HG02678 (cell line): ENCODE data around the gene HOXA10.

ENCODE experiments used
- ATAC-seq: cut with Tn5 transposase; IDR thresholded peaks from one replicate; pipeline ENCODE4 v1.9.1; 2021; ENCODE audit warnings: mild to moderate bottlenecking, moderate library complexity; ENCODE audit not compliant: unreplicated experiment

HOXA10 gene

GRCh38 chr7:27180431-27181420 lies 6.6 kb upstream of the HOXA10 start:
- ATAC-seq = no peak

DNA sequence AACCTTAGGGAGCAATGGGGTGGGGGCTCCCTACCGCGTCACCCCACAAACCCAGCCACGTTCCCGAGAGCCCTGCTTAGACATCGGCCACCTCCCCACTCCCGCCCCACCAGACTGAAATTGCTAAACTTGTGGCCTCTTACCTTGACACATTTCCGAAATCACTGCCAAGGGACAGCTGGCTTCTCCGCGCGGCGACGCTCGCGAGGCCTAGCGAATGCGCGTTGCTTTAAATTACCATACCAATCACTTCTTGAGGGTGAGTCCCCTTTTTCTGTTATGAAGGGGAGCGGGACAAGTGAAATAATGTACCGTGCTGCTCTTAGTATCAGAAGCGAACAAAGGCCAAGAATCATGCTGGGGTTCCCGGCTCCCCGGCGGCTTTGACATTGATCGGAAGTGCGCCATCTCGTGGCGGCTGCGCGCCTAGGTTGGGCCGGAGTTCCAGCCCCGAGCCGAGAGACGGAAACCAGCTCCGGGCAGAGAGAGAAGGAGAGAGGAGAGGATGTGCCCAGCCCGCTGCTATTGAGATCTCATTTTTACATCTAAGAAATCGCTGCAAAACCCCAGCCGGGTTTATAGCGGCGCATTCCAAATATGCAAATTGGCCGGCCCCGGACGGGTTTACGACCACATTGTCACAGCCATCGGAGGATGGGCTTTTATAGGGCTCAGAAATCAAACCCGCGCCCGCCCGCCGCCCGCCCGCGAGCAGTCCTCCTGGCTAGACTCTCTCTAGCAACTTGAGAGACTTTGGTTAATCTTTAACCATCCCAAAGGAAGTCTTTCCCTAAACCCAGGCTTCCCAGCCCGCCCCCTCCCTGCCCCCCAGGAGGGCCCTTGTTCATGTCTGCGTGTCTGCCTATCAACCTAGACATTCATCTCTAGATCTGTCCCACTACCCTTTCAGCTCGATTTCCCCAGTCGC lies 5.6 kb upstream of the HOXA10 start:
- ATAC-seq = no peak

DNA sequence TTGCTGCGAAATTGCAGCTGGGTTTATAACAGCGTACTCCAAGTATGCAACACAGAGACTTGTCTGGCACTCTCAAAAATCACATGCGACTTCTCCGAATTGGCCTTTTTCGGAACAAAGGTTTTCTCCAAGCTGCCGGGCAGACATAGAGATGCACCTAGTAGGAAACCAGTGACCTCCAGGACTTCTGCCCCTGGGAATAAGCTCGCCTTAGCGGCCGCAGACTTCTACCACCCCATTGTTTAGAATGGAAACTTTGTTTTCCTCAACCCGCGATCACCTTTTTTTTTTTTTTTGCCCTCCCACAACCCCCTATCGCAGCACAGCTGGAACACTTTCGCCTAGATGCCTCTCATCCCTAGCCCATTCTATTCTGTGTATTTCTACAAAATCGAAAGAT lies 4.9 kb upstream of the HOXA10 start:
- no peak for ATAC-seq

- no peak for ATAC-seq
Observed at GRCh38 chr7:27178366-27178765, 4.2 kb upstream of the HOXA10 start.

GRCh38 chr7:27177795-27178320 lies 3.7 kb upstream of the HOXA10 start:
- ATAC-seq = no peak

DNA sequence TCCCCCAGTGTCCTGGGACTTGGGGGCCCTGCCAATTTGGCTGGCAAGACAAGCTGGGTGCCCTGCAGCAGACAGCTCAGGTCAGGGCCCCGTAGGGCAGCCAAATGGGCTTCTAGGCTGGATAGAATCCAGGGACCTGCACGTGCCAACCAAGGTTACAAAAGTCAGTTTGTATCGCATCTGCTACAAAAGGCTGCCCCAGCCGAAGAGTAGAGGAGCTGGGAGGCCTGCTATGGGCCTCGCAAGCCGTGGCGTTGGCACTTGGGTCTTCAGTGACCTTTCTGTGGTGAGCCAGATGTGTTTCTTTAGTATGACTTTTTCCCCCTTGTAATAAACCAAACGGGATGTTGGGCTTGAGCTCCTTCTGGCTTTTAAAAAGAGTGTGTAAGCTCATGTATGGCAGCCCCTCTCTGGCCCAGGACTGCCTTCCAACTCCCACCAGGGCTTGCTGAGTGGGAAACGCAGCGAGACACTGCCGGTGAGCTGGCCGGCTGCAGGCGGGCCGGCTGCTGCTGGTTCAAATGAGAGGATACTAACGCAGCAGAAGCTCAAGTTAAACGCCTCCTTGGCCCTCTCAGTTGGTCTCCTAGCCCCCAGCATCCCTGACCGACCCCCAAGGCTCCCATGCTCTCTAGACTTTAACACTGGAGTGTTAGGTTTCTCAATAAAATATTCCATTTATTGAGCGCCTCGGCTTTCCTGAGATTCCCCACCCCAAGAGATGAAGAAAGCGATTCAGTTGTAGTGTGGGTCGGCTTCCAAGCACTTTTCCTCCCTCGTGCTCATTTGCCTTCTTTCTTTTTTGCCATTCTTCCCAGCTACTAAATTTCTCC lies 3.1 kb upstream of the HOXA10 start:
- ATAC-seq = no peak

DNA sequence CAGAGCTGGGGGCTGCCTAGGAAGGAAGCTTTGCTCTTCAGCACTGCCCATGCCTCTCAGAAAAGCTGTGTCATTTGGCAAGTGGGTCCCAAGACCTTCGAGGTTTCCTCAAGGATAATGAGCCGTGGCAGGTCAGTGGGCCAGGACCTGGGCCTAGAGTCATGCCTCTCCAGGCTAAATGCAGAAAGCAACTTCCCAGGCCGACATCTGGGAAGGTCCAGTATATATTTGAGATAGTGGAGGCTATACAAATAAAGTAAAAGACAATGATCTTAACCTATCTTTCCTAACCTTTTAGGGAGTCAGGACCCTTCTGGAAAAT lies 2.4 kb upstream of the HOXA10 start:
- no peak for ATAC-seq

DNA sequence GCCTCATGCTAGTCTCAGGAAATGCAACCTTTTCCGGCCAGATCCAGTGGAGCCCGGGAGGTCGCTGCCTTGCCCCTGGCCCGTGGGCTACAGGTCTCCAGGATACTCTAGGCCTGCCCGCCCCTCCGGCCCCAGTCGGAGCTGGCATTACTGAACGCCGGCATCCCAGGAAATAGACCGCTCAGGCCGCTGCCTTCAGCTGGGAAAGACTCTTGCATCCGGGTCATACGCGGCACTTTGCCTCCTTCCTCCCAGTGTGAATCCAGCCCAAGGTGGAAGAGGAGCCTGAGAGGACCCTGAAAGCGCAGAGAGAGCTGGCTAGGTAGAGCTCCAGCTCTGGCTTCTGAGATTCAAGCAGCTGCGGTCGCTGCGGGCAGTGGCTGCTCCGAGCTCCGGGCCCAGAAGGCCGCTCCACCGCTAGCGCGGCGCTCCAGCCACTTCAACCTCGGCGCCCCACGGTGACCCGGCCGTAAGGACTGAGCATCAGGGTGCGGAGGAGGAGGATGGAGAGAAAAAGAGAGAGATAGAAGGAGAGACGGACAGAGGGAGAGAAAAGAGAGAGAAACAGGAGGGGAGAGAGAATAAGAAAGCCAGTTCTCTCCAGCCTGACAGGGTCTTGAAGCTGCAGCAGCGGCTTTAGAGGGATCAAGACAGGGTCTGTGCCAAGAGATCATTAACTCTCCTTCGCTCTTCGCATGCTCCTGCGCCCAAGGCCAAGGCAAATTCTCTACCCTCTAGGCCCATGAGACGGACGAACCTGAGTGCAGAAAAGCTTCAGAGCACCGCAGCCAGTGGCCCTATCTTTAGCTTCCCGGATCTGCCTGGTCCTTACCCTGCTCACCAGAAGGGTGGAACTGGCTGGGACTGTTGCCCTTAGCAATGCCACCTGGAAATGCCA lies 1.8 kb upstream of the HOXA10 start:
- ATAC-seq = no peak

DNA sequence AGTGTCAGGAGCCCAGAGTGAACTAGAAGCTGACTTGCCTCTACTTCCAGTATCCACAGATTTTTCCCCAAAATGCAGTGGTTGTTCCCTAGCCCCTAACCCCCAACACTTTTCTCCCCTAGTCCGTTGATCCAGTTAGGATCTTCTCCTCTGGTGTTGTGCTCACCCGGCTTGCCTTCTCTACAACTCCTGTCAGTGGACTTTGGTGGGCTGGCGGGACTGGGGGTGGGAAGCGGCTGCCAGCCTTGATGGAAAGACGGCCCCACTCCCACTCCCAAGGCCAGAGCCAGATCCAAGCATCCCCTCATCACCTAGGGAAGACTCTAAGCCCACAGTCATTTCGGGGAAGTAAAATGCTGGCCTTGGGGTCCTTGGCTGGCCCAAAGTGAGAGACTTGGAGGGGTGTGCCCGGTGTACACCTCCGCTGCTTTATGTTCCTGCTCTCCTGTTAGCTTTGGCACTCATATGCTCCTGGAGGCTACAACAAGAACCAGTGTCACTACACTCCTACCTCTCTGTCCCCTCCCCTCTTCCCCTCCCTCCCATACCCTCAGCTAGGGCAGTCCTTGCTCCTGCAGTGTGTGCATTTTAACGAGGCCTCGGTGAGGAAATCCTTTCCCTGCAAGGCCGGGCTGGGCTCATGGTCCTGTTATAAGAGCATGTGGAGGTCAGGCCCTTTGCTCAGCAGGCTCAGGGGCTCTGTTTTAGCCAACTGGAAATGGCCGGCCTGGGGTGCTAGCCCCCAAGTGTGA lies 930 bp upstream of the HOXA10 start:
- no peak for ATAC-seq

DNA sequence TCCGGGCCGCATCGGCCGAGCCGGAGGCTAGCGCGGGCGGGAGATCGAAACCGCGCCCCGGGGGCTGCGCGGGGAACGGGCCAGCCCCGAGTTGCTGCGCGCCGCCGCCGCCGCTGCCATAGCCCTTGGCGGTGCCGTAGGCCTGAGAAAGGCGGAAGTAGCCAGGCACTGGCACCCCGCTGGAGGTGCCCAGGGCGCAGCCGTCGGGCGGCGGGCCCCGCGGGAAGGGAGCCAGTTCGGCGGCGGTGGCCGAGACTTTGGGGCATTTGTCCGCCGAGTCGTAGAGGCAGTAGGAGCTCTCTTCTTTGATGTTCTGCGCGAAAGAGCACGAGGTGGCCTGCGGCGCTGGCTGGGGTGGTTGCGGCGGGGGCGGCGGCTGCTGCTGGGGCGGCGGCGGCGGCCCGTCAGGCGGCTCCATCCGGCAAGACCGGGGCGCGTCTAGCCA lies 587 bp downstream of the HOXA10 start:
- ATAC-seq = no peak

DNA sequence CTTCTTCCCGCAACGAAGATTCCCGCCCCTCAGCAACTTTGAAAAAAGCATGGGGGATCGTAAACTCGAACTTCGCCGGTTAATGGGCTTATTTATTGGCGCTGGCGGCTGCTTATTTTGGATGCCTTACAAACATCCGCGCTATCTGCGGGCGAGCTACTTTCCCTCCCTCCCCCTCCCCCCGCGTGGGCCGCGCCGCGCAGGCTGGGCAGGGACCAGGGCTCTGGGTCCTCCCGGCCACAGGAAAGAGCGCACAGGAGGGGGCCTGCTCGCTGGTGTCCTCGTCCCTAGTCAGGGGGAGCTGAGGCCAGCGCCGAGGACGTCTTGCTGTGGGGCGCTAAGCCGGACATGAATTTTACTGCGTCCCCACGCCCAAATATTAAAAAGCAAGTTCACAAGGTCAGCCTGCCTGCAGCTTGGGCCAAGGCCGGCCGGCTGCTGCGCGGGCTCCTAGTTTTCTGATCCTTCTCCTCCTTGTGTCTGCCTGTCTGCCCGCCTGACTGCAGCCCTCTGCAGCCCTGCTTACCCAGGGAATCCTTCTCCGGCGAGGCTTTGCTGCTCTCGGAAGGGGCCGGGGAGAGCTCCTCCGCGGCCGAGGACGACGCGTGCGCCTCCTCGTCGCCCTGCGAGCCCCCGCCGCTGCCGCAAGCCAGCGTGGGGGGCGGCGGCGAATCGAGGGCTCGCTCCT lies 1.2 kb downstream of the HOXA10 start:
- ATAC-seq = no peak

GRCh38 chr7:27172315-27172774 lies 1.8 kb downstream of the HOXA10 start:
- ATAC-seq = no peak

DNA sequence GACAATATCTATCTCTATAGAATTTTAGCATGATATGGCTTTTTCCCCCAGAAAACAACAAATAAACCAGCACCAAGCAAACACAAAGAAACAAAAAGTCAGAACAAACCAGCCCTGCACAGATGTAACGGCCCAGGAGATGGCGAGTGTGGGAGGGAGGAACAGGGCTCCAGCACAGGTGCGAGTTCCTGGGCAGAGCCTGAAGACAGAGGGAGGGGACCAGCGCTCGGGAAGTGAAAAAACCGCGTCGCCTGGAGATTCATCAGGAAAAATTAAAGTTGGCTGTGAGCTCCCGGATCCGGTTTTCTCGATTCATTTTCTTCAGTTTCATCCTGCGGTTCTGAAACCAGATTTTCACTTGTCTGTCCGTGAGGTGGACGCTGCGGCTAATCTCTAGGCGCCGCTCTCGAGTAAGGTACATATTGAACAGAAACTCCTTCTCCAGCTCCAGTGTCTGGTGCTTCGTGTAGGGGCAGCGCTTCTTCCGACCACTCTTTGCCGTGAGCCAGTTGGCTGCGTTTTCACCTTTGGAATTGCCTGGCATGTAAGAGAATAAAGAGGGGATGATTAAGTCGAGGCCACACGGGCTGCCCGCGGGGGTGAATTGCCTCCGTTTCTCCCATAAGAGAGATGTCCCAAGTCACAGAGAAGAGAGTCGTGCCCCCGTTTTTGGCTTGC lies 2.3 kb downstream of the HOXA10 start:
- no peak for ATAC-seq

GRCh38 chr7:27171325-27171636 lies 2.8 kb downstream of the HOXA10 start:
- ATAC-seq = no peak

GRCh38 chr7:27170426-27171324 lies 3.4 kb downstream of the HOXA10 start:
- ATAC-seq = no peak

DNA sequence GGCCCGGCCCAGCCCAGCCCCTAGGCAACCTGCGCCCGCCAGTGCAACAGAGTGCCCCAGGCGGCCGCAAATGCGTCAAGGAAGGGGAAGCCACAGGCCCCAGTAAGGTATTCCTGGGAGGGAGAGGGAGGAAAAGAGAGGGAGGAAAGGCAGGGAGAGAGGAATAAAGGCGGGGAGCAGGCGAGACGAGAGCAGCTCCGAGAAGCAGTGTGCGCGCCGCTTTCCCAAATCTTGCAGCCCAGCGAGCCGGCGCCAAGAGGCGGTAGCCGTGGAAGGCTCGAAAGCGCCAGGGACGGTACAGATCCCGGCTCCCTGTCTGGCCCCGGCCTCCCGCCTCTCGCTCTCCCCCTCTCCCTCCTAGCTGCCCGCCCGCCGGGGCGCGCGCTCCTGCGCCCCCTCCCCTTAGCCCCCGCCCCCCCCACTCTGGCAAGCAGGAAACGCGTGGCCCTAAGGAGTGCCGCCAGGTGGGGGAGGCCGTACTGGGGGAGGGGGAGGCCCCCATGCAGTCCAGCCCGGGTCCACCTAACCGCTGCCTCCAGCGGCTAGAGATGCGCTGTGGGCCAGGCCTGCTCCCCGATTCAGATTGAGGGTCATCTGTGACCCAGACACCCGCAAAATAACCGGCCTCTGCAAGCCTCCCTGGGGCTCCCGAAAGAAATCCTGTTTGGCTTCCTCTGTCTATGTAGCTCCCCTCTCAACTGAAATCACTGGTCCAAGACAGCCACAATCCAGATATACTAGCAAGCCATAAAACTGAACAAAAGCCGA lies 4.3 kb downstream of the HOXA10 start:
- no peak for ATAC-seq
